ENCODE measurements around the gene ZNF746.

- TF ChIP-seq CTCF (IDR thresholded peaks at IDR 0.05) (no peak), POLR2A (IDR thresholded peaks at IDR 0.05) (no peak)
Measured at GRCh38 chr7:149430192-149430591, 67.4 kb downstream of the ZNF746 start.

Measured in adrenal gland (tissue), 5 donors.